Jurkat, Clone E6-1 (cell line): ENCODE results near the gene THADA.

Experiments
- DNase-seq: peaks from one replicate; pipeline ENCODE4 v3.0.0-alpha.2; 2011; ENCODE audit warnings: low read depth, low spot score
- H3K4me3 ChIP-seq: 2 replicates; pipeline ENCODE4 v1.5.1; 2011; ENCODE audit warnings: mild to moderate bottlenecking, low read length, control low read depth, moderate library complexity

The THADA gene

DNA sequence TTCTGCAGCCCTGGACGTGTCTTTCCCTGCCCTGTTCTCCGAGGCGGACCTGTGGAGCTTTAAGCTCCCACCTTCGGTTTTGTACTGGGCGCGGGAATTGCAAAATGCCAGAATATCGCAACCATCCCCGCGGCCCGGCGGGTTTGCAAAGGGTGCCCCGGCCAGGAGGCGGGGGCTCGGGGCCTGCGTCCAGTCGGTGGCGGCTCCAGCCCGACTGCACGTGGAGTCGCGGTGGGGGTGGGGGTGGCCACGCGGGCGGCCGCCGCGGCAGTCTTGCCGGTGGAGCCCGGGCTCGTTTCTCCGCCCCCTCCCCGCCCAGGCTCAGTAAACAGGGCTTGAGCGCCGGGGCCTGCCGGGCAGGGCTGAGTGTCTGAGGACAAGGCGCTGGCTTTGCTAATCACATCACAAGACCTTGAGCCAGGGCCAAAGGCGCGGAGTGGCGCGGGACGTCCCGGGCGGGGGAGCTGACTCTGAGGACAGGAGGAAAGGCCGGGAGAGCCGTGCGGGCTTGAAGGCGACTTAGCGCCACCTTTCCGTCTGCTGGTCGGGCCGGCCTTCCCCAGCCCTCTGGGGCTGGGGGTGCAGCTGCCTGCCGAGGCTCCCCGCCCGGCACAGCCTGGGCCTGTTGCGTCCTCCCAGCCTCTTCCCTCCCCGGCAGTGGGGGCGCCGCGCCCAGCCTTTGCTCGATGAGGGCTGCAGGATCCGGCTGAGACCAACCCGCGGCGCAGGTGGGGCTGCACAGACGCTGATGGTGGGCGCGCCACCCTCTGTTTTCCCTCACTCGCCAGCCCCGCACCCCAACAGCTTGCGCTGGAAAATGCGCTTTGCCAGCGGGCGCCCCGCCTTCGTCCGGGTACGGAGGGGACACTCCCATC is 368.6 kb downstream of the THADA start:
- DNase-seq, result no peak
- H3K4me3 ChIP-seq, result peak overlapping the region; percentile 64

DNA sequence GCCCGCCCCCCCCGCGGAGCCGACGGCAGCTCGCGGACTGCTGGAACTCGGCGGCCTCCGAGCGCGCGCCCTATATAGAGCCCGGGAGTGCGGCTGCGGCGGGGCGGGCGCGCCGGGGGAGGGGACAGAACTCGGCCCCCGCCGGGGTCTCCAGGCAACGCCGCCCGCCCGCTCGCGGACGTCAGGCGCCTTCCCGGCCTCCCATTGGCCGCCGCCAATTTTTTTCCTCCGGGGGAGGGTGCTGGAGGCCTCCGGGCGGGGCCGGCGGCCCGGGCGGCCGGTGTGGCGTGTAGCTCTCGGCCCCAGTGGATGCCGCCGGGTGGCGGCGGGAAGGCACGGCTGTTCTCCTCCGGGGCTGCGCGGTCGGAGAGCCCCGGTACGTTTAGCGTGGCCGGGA is 369.3 kb downstream of the THADA start, which contains the start of gene ZFP36L2:
Gene ZFP36L2, minus strand, starts transcription at position 49 of the 397 bp plus-strand sequence. CDS start 291 bp downstream, outside the sequence.
- DNase-seq, result peak; percentile 79
- peak within 1 kb of the TSS; percentile 66 for H3K4me3 ChIP-seq

DNA sequence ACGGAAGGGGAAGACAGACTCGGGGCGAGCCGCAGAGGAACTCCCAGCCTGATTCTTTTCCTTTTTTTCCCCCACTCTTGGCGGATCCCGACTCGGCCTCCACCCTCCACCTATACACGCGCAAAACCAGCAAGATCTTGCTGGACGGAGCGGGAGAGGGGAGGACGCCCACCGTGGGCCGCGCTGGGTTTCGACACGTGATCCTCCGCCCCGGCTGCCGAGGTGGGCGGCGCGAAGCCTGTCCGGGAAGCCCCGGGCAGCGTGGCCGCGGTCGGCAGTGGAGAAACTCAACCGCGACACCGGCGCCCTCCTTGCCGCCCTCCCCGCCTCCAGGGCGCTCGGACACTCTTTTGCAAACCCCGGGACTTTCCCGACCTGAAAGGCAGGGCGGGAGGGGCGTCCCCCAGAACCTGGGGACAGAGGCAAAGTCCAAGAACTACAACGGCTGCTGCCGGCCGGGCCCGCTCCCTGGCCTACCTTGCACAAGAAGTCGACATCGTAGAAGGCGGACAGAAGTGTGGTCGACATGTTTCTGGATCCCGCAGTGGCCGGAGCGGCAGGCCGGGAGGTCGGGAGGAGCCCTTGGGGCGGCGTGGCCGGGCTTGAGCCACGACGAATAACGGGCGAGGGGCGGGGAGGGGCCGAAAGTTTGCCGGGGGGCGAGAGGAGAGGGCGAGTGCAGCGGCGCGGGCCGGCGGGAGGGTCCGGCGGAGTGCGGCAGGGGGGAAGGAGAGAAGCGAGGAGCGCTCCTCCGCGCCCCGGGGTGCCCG is 369.9 kb downstream of the THADA start:
- peak overlapping the region; percentile 66 for H3K4me3 ChIP-seq
- no peak for DNase-seq

DNA sequence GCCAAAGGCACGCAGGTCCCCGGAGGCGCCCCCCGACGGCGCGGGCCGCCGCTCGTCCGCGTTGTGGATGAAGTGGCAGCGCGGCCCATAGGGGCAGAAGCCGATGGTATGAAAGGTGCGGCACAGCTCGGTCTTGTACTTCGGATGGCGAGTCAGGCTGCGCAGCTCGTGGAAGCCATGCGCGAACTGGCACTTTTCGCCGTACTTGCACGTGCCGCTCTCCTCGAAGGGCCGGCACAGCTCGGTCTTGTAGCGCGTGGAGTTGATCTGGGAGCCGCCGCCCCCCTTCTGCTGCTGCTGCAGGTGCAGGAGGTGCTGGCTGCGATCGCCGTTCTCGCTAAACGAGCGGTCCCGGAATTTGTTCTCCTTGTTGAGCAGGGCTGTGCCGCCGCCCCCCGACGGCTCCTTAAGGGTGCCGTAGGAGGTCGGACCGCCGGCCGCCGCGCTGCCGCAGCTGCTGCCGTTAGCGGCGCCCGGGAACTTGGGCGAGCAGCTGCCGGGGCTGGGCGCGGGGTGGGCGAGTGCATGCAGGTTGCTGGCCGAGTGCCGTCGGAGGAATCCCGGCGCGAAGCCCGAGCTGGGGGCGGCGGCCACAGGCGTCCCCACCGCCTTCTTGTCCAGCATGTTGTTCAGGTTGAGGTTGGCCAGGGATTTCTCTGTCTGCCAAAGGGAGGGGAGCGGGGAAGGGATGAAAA is 370.6 kb downstream of the THADA start:
- peak overlapping the region; percentile 66 for H3K4me3 ChIP-seq
- DNase-seq, result peak; percentile 61

DNA sequence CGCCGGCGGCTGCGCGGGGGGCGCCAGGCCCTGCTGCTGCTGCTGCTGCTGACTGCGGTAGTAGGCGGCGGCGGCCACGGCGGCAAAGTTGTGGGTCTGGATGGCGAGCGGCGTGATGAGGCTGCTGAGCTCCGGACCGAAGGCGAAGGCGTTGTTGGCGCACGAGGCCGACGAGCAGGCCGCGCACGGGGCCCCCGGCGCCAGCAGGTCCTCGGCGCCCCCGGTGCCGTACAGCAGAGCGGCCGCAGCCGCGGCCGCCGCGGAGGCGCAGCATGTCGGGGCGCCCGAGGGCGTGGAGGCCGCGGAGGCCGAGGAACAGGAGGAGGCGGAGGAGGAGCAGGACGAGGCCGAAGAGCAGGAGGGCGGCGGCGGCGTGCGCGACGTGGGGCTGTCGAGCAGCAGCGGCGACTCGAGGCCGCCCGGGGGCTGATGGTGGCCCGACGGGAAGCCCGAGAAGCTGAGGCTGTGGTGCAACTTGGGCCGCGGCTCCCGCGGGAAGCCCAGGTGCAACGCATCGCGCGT is 371.2 kb downstream of the THADA start:
- no peak for DNase-seq
- H3K4me3 ChIP-seq, result peak overlapping the region; percentile 66

DNA sequence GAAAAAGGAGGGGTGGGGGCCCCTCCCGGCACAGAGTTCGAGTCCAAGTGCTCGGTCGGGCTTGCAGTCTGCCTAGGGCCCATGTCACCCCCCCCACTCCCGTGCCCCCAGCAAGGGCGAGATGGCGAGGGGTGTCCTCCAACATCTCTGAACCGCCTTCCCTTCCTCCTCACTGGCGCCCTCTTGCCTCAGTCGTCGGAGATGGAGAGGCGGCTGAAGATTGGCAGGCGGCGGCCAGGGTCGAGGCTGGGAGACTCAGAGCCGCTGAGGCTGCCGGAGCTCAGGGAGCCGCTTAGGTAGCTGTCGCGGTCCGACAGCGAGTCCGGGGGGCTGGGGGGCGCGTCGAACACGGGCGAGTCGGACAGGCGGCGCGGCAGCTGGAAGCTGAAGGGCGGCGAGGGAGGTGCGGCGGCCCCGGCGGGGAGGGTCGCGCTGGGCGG is 371.7 kb downstream of the THADA start:
- no peak for DNase-seq
- peak overlapping the region; percentile 66 for H3K4me3 ChIP-seq

DNA sequence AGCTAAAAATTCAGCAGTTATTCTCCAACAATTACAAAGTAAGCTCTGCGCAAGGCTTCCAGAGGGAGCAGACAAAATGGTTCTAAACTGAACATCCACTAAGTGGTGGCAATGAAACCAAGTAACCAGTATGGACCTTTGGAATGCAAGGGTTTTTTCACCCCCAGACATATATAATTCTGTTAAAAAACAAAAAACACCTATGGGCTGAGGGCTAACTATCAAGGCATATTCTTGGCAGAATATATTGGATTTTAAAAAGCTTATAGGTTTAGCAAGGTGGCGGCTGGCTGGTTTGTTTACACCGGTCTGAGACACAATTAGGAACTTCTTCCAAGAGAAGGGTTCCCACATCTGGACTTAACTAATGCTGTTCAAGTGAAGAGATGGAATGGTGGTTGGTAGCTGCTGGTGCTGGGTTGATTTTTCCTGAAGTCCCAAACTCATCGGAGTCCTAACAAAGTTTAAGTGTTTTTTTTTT is 372.3 kb downstream of the THADA start:
- DNase-seq, result no peak
- peak overlapping the region; percentile 66 for H3K4me3 ChIP-seq

DNA sequence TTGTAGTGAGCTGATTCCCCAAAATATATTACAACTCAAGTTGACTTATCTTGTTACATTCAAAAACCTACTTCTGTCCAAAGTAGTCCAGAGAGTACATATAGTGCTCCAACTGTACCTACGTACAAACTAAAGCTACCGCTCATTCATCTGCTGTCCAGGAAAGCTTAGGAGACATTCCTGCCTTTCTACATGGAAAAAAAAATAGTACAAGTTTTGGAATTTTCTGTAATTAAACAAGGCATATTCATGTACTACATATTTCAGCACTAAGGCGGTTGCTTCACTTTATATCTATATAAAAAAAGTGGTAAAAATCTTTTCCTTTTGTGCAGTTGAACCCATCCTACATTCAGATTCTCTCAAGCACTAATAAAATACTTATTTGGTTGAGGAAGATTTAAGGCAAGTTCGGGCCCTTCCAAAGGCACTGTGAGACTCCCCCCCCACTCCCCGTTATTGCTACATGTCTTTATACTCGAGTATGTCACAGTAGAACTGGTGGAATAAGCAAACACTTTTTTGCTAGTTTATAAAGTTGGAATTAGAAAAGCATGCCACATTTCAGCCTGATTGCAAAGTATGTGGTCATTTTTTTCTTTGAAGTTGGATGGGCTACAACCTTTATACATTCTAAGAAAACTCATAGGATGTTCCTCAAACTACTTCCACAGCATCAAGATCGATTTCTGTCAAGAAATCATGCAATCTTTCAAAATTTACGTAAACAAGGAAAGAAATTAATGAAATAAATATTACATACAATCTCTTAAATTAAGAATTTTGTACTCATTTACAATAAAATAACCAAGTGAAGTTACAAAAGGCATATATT is 373.1 kb downstream of the THADA start:
- no peak for DNase-seq
- peak overlapping the region; percentile 66 for H3K4me3 ChIP-seq

DNA sequence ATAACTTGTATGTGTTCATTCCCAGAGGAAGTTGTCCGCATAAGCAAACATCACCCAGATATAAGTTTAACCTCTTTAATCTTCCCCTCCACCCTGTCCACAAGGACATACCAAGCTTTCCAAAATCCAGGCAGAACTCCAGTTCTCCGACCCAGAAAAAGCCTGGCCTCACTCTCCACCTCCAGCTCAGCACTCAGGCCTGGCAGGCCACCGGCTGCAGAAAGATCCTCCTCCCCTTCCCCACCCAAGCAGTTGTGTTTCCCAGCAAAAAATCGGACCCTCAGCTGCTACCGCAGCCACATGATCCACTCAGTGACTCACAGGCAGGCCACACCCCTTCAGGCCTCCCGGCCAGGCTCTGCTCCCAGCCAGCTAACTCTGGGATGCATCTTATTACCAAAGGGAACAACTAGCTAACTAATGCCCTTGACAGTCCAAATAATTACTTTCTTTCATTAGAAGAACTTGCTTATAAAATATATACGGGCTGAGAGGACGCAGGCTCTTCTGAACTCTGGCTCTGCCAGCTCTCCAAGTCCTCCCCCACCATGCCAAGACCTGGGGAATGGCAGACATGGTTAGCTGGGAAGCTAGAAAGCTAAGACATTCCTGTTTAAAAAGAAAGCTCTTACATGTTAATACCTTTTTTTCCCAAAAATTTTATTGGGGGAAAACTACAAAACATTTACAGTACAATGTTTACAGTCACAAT is 373.9 kb downstream of the THADA start:
- H3K4me3 ChIP-seq, result peak overlapping the region; percentile 66
- DNase-seq, result peak; percentile 50

DNA sequence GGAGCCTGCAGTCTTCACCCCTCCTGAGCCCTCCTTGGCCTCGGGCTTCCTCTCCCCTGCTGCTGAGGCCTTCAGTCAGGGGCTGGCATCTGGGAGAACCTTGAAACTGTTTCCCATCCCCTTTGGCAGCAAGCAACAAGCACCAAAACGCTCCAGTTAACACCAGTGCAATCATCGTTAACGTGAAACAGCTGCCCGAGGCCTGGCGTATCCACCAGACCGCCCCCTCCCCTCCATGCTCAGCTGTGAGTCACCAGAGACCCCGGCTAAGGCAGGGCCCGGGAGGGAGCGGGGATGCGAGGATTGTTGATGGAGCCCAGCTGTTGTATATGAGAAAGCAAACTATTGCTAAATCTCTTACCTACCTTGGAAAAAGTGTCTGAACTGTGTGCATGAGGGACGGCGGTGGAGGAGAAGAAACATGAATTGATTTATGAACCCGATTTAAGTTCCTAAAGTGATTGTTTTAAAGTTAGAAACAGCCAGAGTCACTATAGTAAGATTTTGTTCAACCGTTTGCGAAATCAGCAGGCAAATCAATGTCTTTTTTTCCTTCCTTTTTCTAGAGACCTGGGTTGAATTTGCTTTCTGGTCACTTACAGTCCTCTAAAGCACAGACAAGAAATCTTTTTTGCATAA is 374.6 kb downstream of the THADA start:
- peak overlapping the region; percentile 66 for H3K4me3 ChIP-seq
- DNase-seq, result no peak

DNA sequence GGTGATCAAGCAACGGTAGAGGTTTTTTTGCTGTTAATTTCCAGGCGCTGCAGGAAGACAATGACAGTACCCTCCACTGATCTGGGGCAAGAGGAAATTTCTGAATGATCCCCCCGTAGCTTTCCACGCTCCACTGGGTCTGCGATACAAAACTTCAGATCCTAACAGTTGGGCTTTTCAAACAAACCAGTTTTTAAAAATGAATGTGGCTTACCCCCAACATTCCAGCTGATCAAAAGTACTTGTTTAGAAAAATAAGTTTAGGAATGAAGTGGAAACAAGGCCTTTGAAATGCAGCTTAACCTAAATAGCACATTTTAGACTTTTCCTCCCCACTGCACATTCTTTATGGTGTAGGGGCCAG is 375.1 kb downstream of the THADA start:
- DNase-seq, result no peak
- peak overlapping the region; percentile 66 for H3K4me3 ChIP-seq

DNA sequence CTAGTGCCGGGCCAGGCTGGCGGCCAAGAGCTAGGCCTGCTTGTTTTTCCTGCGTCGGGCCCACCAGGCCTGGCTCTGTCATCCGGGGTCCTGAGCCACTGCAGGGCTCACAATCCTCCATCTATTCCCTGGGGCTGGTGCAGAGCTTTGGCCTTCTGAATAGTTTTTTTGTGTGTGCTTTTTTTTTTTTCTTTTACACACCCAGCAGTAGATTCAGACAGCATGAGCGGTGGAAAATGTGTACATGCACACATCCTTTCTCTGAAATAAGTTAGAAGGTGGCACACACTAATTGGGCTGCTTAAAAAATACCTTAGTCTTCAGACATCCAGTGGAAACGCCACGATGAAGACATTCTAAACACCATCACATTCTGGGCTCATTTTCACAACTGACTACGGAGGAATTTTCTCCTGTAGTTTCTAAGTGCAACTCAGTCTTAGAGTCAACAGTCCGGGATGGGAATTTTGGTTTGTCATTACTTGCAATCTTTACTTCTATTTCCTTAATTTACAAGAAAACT is 375.5 kb downstream of the THADA start:
- H3K4me3 ChIP-seq, result peak overlapping the region; percentile 66

DNA sequence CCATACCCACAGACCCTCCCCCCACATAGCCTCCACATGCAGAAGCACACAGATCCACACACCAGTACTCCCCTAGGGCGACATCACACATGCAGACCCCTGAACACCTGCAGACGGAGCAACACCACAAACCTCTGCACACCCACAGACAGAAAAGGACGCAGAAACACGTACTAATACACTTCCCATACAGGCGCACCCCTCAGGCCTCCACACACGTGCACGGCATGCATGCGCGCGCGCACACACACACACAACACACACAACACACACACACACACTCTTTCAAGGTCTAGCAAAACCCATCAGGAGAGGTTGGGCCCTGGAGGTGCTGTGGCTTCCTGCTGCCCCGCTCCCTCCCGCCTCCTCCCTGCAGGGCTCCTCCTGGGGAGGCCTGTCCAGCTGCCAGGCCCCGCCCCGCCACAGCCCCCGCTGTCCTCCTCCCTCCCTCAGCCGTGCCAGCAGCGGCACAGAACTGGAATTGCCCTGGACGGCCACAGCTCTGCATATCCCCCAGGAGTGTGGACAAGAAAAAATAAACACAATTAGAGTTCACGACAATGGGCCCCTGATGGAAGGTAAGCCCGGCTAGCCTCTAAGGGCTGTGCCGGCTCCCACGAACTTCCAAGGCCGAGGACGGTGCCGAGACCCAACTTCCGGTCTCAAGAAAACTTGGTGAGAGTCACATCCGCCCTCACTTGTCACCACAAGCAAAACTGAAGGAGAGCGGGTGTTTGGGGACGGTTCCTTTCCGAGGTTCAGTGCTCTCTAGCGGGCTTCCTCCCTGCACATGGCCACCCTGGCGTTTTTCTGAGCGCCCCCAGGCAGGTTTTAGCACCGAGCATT is 376.2 kb downstream of the THADA start:
- DNase-seq, result peak; percentile 84
- peak overlapping the region; percentile 66 for H3K4me3 ChIP-seq

More for the DNA sequence above, 375.5 kb downstream of the THADA start:
- DNase-seq, result no peak

DNA sequence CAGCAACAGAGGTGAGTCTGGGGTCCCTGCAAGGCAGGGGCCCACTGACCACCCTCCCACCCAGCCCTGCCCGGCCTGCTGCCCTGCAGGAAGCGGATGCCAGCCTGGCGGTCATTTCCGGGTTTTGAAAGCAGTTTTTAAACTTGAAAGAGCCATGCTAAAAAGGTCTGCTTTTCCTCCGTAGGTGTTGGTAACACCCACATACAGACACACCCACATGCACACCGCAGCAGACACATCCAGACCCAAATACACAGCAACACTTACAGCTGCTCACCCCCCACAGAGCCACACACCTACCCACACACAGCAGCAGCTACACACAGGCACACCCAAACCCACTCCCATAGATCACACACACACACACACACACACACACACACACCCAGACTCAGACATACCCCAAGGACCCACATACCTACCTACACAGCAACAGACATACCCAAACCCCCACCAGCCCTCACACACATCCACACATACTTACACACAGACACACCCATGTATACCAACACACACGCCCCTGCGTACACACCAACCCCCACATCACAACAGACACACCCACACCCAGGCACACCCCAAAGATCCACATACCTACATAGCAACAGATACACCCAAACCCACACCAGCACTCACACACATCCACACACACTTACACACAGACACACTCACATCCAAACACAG is 377.0 kb downstream of the THADA start:
- H3K4me3 ChIP-seq, result peak overlapping the region; percentile 66
- DNase-seq, result peak; percentile 79

DNA sequence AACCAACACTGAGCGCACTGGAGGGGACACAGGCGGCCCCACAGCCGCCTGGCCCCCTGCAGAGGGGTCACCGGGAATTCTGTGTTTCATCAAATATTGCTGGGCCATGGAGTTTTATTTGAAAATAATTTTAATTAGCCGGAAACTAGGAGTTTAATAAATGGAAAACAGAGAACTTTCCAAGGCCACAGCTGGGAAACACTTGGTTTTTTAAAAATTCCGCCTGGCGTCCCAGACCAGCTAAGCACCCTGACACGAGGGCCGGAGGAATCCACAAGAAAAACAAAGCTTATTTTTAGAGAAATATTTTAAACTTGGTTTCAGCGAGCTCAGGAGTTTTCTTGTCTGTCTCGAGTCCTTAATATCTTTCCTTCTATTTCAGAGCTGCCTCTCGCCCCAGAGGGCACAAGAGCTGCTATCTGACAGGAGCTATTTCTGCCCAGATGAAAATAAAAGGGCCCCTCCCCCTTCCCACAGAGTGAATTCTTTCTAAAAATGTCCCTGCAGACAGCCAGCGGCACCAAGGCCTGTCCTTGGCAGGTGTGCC is 377.6 kb downstream of the THADA start:
- H3K4me3 ChIP-seq, result no peak overlapping the region
- DNase-seq, result no peak
